Right ventricle myocardium superior (tissue), 1 donor: ENCODE data around the gene TEX48. TPM values are rescaled to one million over a fixed set of nuclear protein-coding genes. Genes with fewer than 3 reads are reported as not detected.
A peak's percentile ranks its signal among the peaks of the same experiment; 100 is the strongest.

Experiments used
- ATAC-seq: fragments of 200-7000 bp; cut with Tn5 transposase; one replicate; pipeline ENCODE4 v1.9.1; 2020; ENCODE audit warnings: mild to moderate bottlenecking; ENCODE audit not compliant: poor library complexity
- DNase-seq: peaks from one replicate; pipeline ENCODE4 v3.0.0-alpha.2; 2020
- intact Hi-C: fragments of 100-400 bp; cut with DNase I; formaldehyde crosslinking; loops from one replicate; pipeline ENCODE4 v1.11.2; 2022
- total RNA-seq: library from RNA; stranded (reverse); fragmentation: NEBNext Ultra II Directional; extraction: Animal tissue kit (Norgen Biotek cat#: 25700); gene quantifications from one replicate; pipeline ENCODE4 v1.2.1, GENCODE V29; 2021
- donor health status: DM: no; HTN: yes; CAD: no; lungs with severe emphysema.

Gene TEX48
- total RNA-seq, 1 donor from 2014 or later, result not detected

GRCh38 chr9:114674798-114675540, 7.0 kb downstream of the TEX48 start:
- DNase-seq (no peak), ATAC-seq (no peak)
- intact Hi-C loops, result no loop called here

GRCh38 chr9:114674076-114674797, 7.8 kb downstream of the TEX48 start:
- ATAC-seq (no peak), DNase-seq (no peak)
- intact Hi-C loops, result no loop called here

- DNase-seq (no peak), ATAC-seq (no peak)
- intact Hi-C loops, result no loop called here
Observed at GRCh38 chr9:114671605-114672004, 10.4 kb downstream of the TEX48 start.

- DNase-seq, result no peak
- ATAC-seq, result no peak
- intact Hi-C loops, result no loop called here
Observed at GRCh38 chr9:114669961-114670360, 12.0 kb downstream of the TEX48 start.

GRCh38 chr9:114668146-114668545, 13.8 kb downstream of the TEX48 start:
- no peak for ATAC-seq

GRCh38 chr9:114666851-114667250, 15.1 kb downstream of the TEX48 start:
- no peak for DNase-seq
- no peak for ATAC-seq
- intact Hi-C loops, result no loop called here

More at GRCh38 chr9:114668146-114668545, 13.8 kb downstream of the TEX48 start:
- no peak for DNase-seq
- intact Hi-C loops, result no loop called here

- ATAC-seq, result no peak
- DNase-seq, result no peak
- intact Hi-C loops, result no loop called here
Observed at GRCh38 chr9:114666401-114666800, 15.6 kb downstream of the TEX48 start.

GRCh38 chr9:114664181-114664580, 17.8 kb downstream of the TEX48 start:
- intact Hi-C loops, result loop anchor here (5.0 kb wide), 1 partner anchor 348 kb away; no protein-coding TSS in a partner anchor
- no peak for ATAC-seq
- DNase-seq, result no peak

- intact Hi-C loops, result loop anchor here (5.0 kb wide), 1 partner anchor 350 kb away; no protein-coding TSS in a partner anchor
- no peak for DNase-seq
- ATAC-seq, result peak; percentile 68
Observed at GRCh38 chr9:114662081-114662989, 19.7 kb downstream of the TEX48 start.

- no peak for ATAC-seq
- intact Hi-C loops, result loop anchor here (5.0 kb wide), 1 partner anchor 170 kb away; no protein-coding TSS in a partner anchor
- DNase-seq, result no peak
Observed at GRCh38 chr9:114657705-114658104, 24.3 kb downstream of the TEX48 start, which contains the start of gene TEX53. TEX53 (minus strand) TSS chr9:114657805; CDS start chr9:114657774, 31 bp downstream.

- DNase-seq (no peak), ATAC-seq (no peak)
- intact Hi-C loops, result loop anchor here (5.0 kb wide), 1 partner anchor 169 kb away; no protein-coding TSS in a partner anchor
Observed at GRCh38 chr9:114656301-114656700, 25.7 kb downstream of the TEX48 start.

GRCh38 chr9:114655689-114656088, 26.3 kb downstream of the TEX48 start:
- intact Hi-C loops, result loop anchor here (5.0 kb wide), 1 partner anchor 168 kb away; no protein-coding TSS in a partner anchor
- ATAC-seq (no peak), DNase-seq (no peak)

- peak; percentile 85 for ATAC-seq
- intact Hi-C loops, result loop anchor here (2.0 kb wide), 1 partner anchor 247 kb away; no protein-coding TSS in a partner anchor
Observed at GRCh38 chr9:114653556-114654159, 28.3 kb downstream of the TEX48 start.

GRCh38 chr9:114652776-114653555, 29.0 kb downstream of the TEX48 start:
- intact Hi-C loops, result loop anchor here (2.0 kb wide), 1 partner anchor 246 kb away; no protein-coding TSS in a partner anchor
- ATAC-seq, result no peak
- no peak for DNase-seq

More at GRCh38 chr9:114653556-114654159, 28.3 kb downstream of the TEX48 start:
- no peak for DNase-seq

GRCh38 chr9:114643896-114644295, 38.1 kb downstream of the TEX48 start:
- intact Hi-C loops, result no loop called here
- no peak for ATAC-seq
- DNase-seq, result no peak

- intact Hi-C loops, result no loop called here
- DNase-seq (no peak), ATAC-seq (no peak)
Observed at GRCh38 chr9:114643001-114643400, 39.0 kb downstream of the TEX48 start.

GRCh38 chr9:114641967-114642366, 40.0 kb downstream of the TEX48 start:
- peak; percentile 48 for ATAC-seq
- DNase-seq, result no peak

More at GRCh38 chr9:114641967-114642366, 40.0 kb downstream of the TEX48 start:
- intact Hi-C loops, result no loop called here
